ENCODE measurements around the gene HEATR9. TPM values are rescaled to one million over a fixed set of nuclear protein-coding genes. Genes with fewer than 3 reads are reported as not detected.
A peak's percentile ranks its signal among the peaks of the same experiment; 100 is the strongest.
"Not testable (repeated sequence)": the region's sequence is repeated elsewhere in the genome, so short reads cannot be mapped to it uniquely, and the experiment has no call there.

Gene HEATR9
- total and polyA plus RNA-seq, 4 donors: not detected

- H3K36me3 ChIP-seq (ENCODE audit: control insufficient read depth in 1 of 2, insufficient read depth in 2 of 2, low read length in 1 of 2); DNase-seq; H3K27me3 ChIP-seq (ENCODE audit: control insufficient read depth in 1 of 2, insufficient read depth in 2 of 2, low read length in 1 of 2); H3K4me1 ChIP-seq (ENCODE audit: control insufficient read depth in 1 of 2, insufficient read depth in 2 of 2, low read length in 2 of 2); H3K9me3 ChIP-seq (ENCODE audit: control insufficient read depth, low read length); intact Hi-C loops (cut with DNase I); H3K27ac ChIP-seq (ENCODE audit: low read depth in 1 of 2, low read length in 2 of 2); ATAC-seq (ENCODE audit: low FRiP score); H3K4me3 ChIP-seq (ENCODE audit: low read length in 2 of 2): not testable (repeated sequence)
- 95 to 97% methylated on average over 7 of the region's 7 CpGs for WGBS, 2 donors
Measured at GRCh38 chr17:35897772-35898171, 29.1 kb upstream of the HEATR9 start.

- H3K9me3 ChIP-seq (ENCODE audit: control insufficient read depth, low read length): no peaks in the 10 kb centered on the region
- WGBS, 2 donors: 73 to 76% methylated on average over 14 of the region's 14 CpGs
- no peaks in the 10 kb centered on the region for H3K36me3 ChIP-seq (ENCODE audit: control insufficient read depth in 1 of 2, insufficient read depth in 2 of 2, low read length in 1 of 2)
- ATAC-seq (ENCODE audit: low FRiP score): no peak
- H3K4me3 ChIP-seq (ENCODE audit: low read length in 2 of 2): no peak overlapping the region
- no peaks in the 10 kb centered on the region for H3K27me3 ChIP-seq (ENCODE audit: control insufficient read depth in 1 of 2, insufficient read depth in 2 of 2, low read length in 1 of 2)
- DNase-seq: no peak
- no peaks in the 10 kb centered on the region for H3K4me1 ChIP-seq (ENCODE audit: control insufficient read depth in 1 of 2, insufficient read depth in 2 of 2, low read length in 2 of 2)
- H3K27ac ChIP-seq (ENCODE audit: low read depth in 1 of 2, low read length in 2 of 2): no peak overlapping the region
- intact Hi-C loops (cut with DNase I): no loop called here
Measured at GRCh38 chr17:35895636-35896587, 27.2 kb upstream of the HEATR9 start.

- WGBS, 2 donors: 87 to 88% methylated on average over 7 of the region's 7 CpGs
- Histone ChIP-seq H3K4me1 (ENCODE audit: control insufficient read depth in 1 of 2, insufficient read depth in 2 of 2, low read length in 2 of 2) (peaks cover 0 to 4% of the 10 kb centered on the region in 2 donors), H3K9me3 (ENCODE audit: control insufficient read depth, low read length) (no peaks in the 10 kb centered on the region), H3K27me3 (ENCODE audit: control insufficient read depth in 1 of 2, insufficient read depth in 2 of 2, low read length in 1 of 2) (no peaks in the 10 kb centered on the region), H3K36me3 (ENCODE audit: control insufficient read depth in 1 of 2, insufficient read depth in 2 of 2, low read length in 1 of 2) (no peaks in the 10 kb centered on the region), H3K27ac (ENCODE audit: low read depth in 1 of 2, low read length in 2 of 2) (no peak overlapping the region), H3K4me3 (ENCODE audit: low read length in 2 of 2) (no peak overlapping the region)
- intact Hi-C loops (cut with DNase I): no loop called here
- no peak for DNase-seq
- ATAC-seq (ENCODE audit: low FRiP score): no peak
Measured at GRCh38 chr17:35894206-35894605, 25.5 kb upstream of the HEATR9 start.

GRCh38 chr17:35893751-35894150 is 25.1 kb upstream of the HEATR9 start:
- WGBS, 2 donors: 85 to 96% methylated on average over 4 of the region's 4 CpGs
- ATAC-seq (ENCODE audit: low FRiP score): no peak
- no peak for DNase-seq
- intact Hi-C loops (cut with DNase I): no loop called here
- H3K4me3 ChIP-seq (ENCODE audit: low read length in 2 of 2): no peak overlapping the region
- no peaks in the 10 kb centered on the region for H3K27me3 ChIP-seq (ENCODE audit: control insufficient read depth in 1 of 2, insufficient read depth in 2 of 2, low read length in 1 of 2)
- no peaks in the 10 kb centered on the region for H3K9me3 ChIP-seq (ENCODE audit: control insufficient read depth, low read length)
- no peak overlapping the region for H3K27ac ChIP-seq (ENCODE audit: low read depth in 1 of 2, low read length in 2 of 2)
- H3K4me1 ChIP-seq (ENCODE audit: control insufficient read depth in 1 of 2, insufficient read depth in 2 of 2, low read length in 2 of 2): peaks cover 0 to 4% of the 10 kb centered on the region in 2 donors
- no peaks in the 10 kb centered on the region for H3K36me3 ChIP-seq (ENCODE audit: control insufficient read depth in 1 of 2, insufficient read depth in 2 of 2, low read length in 1 of 2)

GRCh38 chr17:35892091-35893035 is 23.7 kb upstream of the HEATR9 start:
- Histone ChIP-seq H3K27me3 (ENCODE audit: control insufficient read depth in 1 of 2, insufficient read depth in 2 of 2, low read length in 1 of 2) (no peaks in the 10 kb centered on the region), H3K36me3 (ENCODE audit: control insufficient read depth in 1 of 2, insufficient read depth in 2 of 2, low read length in 1 of 2) (no peaks in the 10 kb centered on the region), H3K4me3 (ENCODE audit: low read length in 2 of 2) (no peak overlapping the region), H3K4me1 (ENCODE audit: control insufficient read depth in 1 of 2, insufficient read depth in 2 of 2, low read length in 2 of 2) (peaks cover 0 to 4% of the 10 kb centered on the region in 2 donors), H3K9me3 (ENCODE audit: control insufficient read depth, low read length) (no peaks in the 10 kb centered on the region), H3K27ac (ENCODE audit: low read depth in 1 of 2, low read length in 2 of 2) (no peak overlapping the region)
- ATAC-seq (ENCODE audit: low FRiP score) (no peak), DNase-seq (no peak)
- intact Hi-C loops (cut with DNase I): no loop called here
- WGBS, 2 donors: 47 to 48% methylated on average over 6 of the region's 6 CpGs

- Histone ChIP-seq H3K4me3 (ENCODE audit: low read length in 2 of 2) (no peak overlapping the region), H3K36me3 (ENCODE audit: control insufficient read depth in 1 of 2, insufficient read depth in 2 of 2, low read length in 1 of 2) (no peaks in the 10 kb centered on the region), H3K27me3 (ENCODE audit: control insufficient read depth in 1 of 2, insufficient read depth in 2 of 2, low read length in 1 of 2) (no peaks in the 10 kb centered on the region), H3K4me1 (ENCODE audit: control insufficient read depth in 1 of 2, insufficient read depth in 2 of 2, low read length in 2 of 2) (peaks cover 0 to 4% of the 10 kb centered on the region in 2 donors), H3K27ac (ENCODE audit: low read depth in 1 of 2, low read length in 2 of 2) (no peak overlapping the region), H3K9me3 (ENCODE audit: control insufficient read depth, low read length) (no peaks in the 10 kb centered on the region)
- DNase-seq (no peak), ATAC-seq (ENCODE audit: low FRiP score) (no peak)
- intact Hi-C loops (cut with DNase I): no loop called here
- 83 to 89% methylated on average over 4 of the region's 4 CpGs for WGBS, 2 donors
Measured at GRCh38 chr17:35891269-35891668, 22.6 kb upstream of the HEATR9 start.

- Histone ChIP-seq H3K9me3 (ENCODE audit: control insufficient read depth, low read length) (no peaks in the 10 kb centered on the region), H3K4me3 (ENCODE audit: low read length in 2 of 2) (no peak overlapping the region), H3K27ac (ENCODE audit: low read depth in 1 of 2, low read length in 2 of 2) (no peak overlapping the region), H3K4me1 (ENCODE audit: control insufficient read depth in 1 of 2, insufficient read depth in 2 of 2, low read length in 2 of 2) (peaks cover 0 to 4% of the 10 kb centered on the region in 2 donors), H3K36me3 (ENCODE audit: control insufficient read depth in 1 of 2, insufficient read depth in 2 of 2, low read length in 1 of 2) (no peaks in the 10 kb centered on the region), H3K27me3 (ENCODE audit: control insufficient read depth in 1 of 2, insufficient read depth in 2 of 2, low read length in 1 of 2) (no peaks in the 10 kb centered on the region)
- WGBS, 2 donors: 59 to 60% methylated on average over 4 of the region's 4 CpGs
- no peak for ATAC-seq (ENCODE audit: low FRiP score)
- peak in 1 of 2 donors; percentile 56 for DNase-seq
- intact Hi-C loops (cut with DNase I): no loop called here
Measured at GRCh38 chr17:35890774-35891155, 22.1 kb upstream of the HEATR9 start.

GRCh38 chr17:35889818-35890773 is 21.4 kb upstream of the HEATR9 start:
- Histone ChIP-seq H3K4me3 (ENCODE audit: low read length in 2 of 2) (no peak overlapping the region), H3K4me1 (ENCODE audit: control insufficient read depth in 1 of 2, insufficient read depth in 2 of 2, low read length in 2 of 2) (peaks cover 0 to 4% of the 10 kb centered on the region in 2 donors), H3K36me3 (ENCODE audit: control insufficient read depth in 1 of 2, insufficient read depth in 2 of 2, low read length in 1 of 2) (no peaks in the 10 kb centered on the region), H3K9me3 (ENCODE audit: control insufficient read depth, low read length) (no peaks in the 10 kb centered on the region), H3K27me3 (ENCODE audit: control insufficient read depth in 1 of 2, insufficient read depth in 2 of 2, low read length in 1 of 2) (no peaks in the 10 kb centered on the region), H3K27ac (ENCODE audit: low read depth in 1 of 2, low read length in 2 of 2) (no peak overlapping the region)
- WGBS, 2 donors: 70 to 82% methylated on average over 2 of the region's 2 CpGs
- intact Hi-C loops (cut with DNase I): no loop called here
- ATAC-seq (ENCODE audit: low FRiP score) (no peak), DNase-seq (peak in 1 of 2 donors; percentile 50)

All from aorta (tissue), 5 donors.